ENCODE measurements around the gene IER3.
"Not testable (repeated sequence)": the region's sequence is repeated elsewhere in the genome, so short reads cannot be mapped to it uniquely, and the experiment has no call there.

Gene IER3

GRCh38 chr6:30766461-30767157, 22.3 kb upstream of the IER3 start:
- Histone ChIP-seq H3K4me3 (no peak overlapping the region), H3K36me3 (no peaks in the 10 kb centered on the region), H3K27me3 (no peaks in the 10 kb centered on the region), H3K4me1 (peaks cover 51 to 94% (median 66%) of the 10 kb centered on the region in 10 experiments), H3K4me2 (peak overlapping the region in 9 of 11 experiments; percentile 82 to 97 (median 94); a peak in 14 of 22 replicates), H3K9me3 (replicated peaks in 1 of 11) (peaks cover 0 to 7% (median 5%) of the 10 kb centered on the region in 11 experiments; a peak in 9 of 22 replicates), H4K20me1 (no peaks in the 10 kb centered on the region), H3K9ac (0 out of 22 replicates have a peak overlapping the region, but pooled peaks of 1 of the 11 experiments have one; percentile 27), H3K27ac (peak overlapping the region in 8 of 11 experiments; percentile 90 to 97 (median 95); a peak in 13 of 22 replicates)
- no peak for TF ChIP-seq Cebpa-rat (IDR thresholded peaks at IDR 0.05)

- H3K36me3 ChIP-seq; H3K27ac ChIP-seq; H4K20me1 ChIP-seq; H3K9me3 ChIP-seq (replicated peaks in 1 of 11); H3K27me3 ChIP-seq; H3K9ac ChIP-seq; H3K4me3 ChIP-seq: not testable (repeated sequence)
- H3K4me1 ChIP-seq = peaks cover 46 to 94% (median 61%) of the 10 kb centered on the region in 10 experiments
- H3K4me2 ChIP-seq = peak overlapping the region in 2 of 11 experiments; percentile 82 to 91; a peak in 2 of 22 replicates
Measured at GRCh38 chr6:30765495-30765894, 21.1 kb upstream of the IER3 start.

- peak overlapping the region in 9 of 11 experiments; percentile 16 to 66 (median 48); a peak in 11 of 22 replicates for H3K27ac ChIP-seq
- H3K4me2 ChIP-seq = peak overlapping the region; percentile 19 to 65 (median 45); a peak in 18 of 22 replicates
Measured at GRCh38 chr6:30764490-30765043, 20.2 kb upstream of the IER3 start.

GRCh38 chr6:30763618-30764489, 19.5 kb upstream of the IER3 start:
- H4K20me1 ChIP-seq = no peaks in the 10 kb centered on the region
- peak overlapping the region; percentile 15 to 66 (median 46); a peak in 18 of 22 replicates for H3K27ac ChIP-seq
- H3K4me2 ChIP-seq = peak overlapping the region; percentile 19 to 65 (median 45)
- H3K4me1 ChIP-seq = peaks cover 39 to 93% (median 62%) of the 10 kb centered on the region in 10 experiments
- H3K9ac ChIP-seq = peak overlapping the region in 9 of 11 experiments; percentile 1 to 34 (median 22); a peak in 9 of 22 replicates
- H3K36me3 ChIP-seq = no peaks in the 10 kb centered on the region
- H3K27me3 ChIP-seq = no peaks in the 10 kb centered on the region
- no peak for TF ChIP-seq Cebpa-rat (IDR thresholded peaks at IDR 0.05)
- peaks cover 3 to 18% (median 13%) of the 10 kb centered on the region in 11 experiments; a peak in 16 of 22 replicates for H3K9me3 ChIP-seq (replicated peaks in 1 of 11)
- H3K4me3 ChIP-seq = no peak overlapping the region

More at GRCh38 chr6:30764490-30765043, 20.2 kb upstream of the IER3 start:
- H3K27me3 ChIP-seq, H3K36me3 ChIP-seq, H3K4me3 ChIP-seq, H4K20me1 ChIP-seq: not testable (repeated sequence)
- peaks cover 39 to 94% (median 61%) of the 10 kb centered on the region in 10 experiments for H3K4me1 ChIP-seq
- peak overlapping the region in 6 of 11 experiments; percentile 5 to 31 (median 24); a peak in 4 of 22 replicates for H3K9ac ChIP-seq
- H3K9me3 ChIP-seq (replicated peaks in 1 of 11) = peaks cover 3 to 18% (median 12%) of the 10 kb centered on the region in 11 experiments; a peak in 16 of 22 replicates

GRCh38 chr6:30763155-30763617, 18.8 kb upstream of the IER3 start:
- H3K27me3 ChIP-seq = no peaks in the 10 kb centered on the region
- peaks cover 37 to 93% (median 62%) of the 10 kb centered on the region in 10 experiments for H3K4me1 ChIP-seq
- H3K9ac ChIP-seq = peak overlapping the region in 2 of 11 experiments; percentile 10 to 31; a peak in 2 of 22 replicates
- H4K20me1 ChIP-seq = no peaks in the 10 kb centered on the region
- H3K27ac ChIP-seq = peak overlapping the region in 7 of 11 experiments; percentile 16 to 66 (median 52); a peak in 8 of 22 replicates
- peak overlapping the region in 10 of 11 experiments; percentile 19 to 65 (median 50); a peak in 19 of 22 replicates for H3K4me2 ChIP-seq
- no peaks in the 10 kb centered on the region for H3K36me3 ChIP-seq
- peaks cover 3 to 18% (median 13%) of the 10 kb centered on the region in 11 experiments; a peak in 16 of 22 replicates for H3K9me3 ChIP-seq (replicated peaks in 1 of 11)
- no peak overlapping the region for H3K4me3 ChIP-seq
- no peak for TF ChIP-seq Cebpa-rat (IDR thresholded peaks at IDR 0.05)

- peak overlapping the region in 2 of 11 experiments; percentile 50 to 62; a peak in 3 of 22 replicates for H3K4me2 ChIP-seq
- no peak overlapping the region for H3K4me3 ChIP-seq
- H3K27ac ChIP-seq = no peak overlapping the region; a peak in 1 of 22 replicates
- no peak overlapping the region for H3K9ac ChIP-seq
- no peaks in the 10 kb centered on the region for H4K20me1 ChIP-seq
- H3K4me1 ChIP-seq = peaks cover 25 to 93% (median 57%) of the 10 kb centered on the region in 10 experiments
- H3K36me3 ChIP-seq = no peaks in the 10 kb centered on the region
- peaks cover 3 to 18% (median 13%) of the 10 kb centered on the region in 11 experiments; a peak in 16 of 22 replicates for H3K9me3 ChIP-seq (replicated peaks in 1 of 11)
- H3K27me3 ChIP-seq = no peaks in the 10 kb centered on the region
- TF ChIP-seq Cebpa-rat (IDR thresholded peaks at IDR 0.05) = no peak
Measured at GRCh38 chr6:30761791-30762429, 17.6 kb upstream of the IER3 start.

GRCh38 chr6:30760549-30760948, 16.2 kb upstream of the IER3 start:
- Histone ChIP-seq H3K9me3 (replicated peaks in 1 of 11) (peaks cover 3 to 18% (median 13%) of the 10 kb centered on the region in 11 experiments; a peak in 16 of 22 replicates), H3K4me2 (peak overlapping the region in 6 of 11 experiments; percentile 21 to 80 (median 76); a peak in 10 of 22 replicates), H3K4me1 (peaks cover 24 to 91% (median 51%) of the 10 kb centered on the region in 10 experiments), H3K9ac (peak overlapping the region in 1 of 11 experiments; percentile 24; a peak in 1 of 22 replicates), H3K36me3 (no peaks in the 10 kb centered on the region), H4K20me1 (no peaks in the 10 kb centered on the region), H3K27me3 (no peaks in the 10 kb centered on the region), H3K27ac (peak overlapping the region in 3 of 11 experiments; percentile 74 to 78 (median 75); a peak in 3 of 22 replicates), H3K4me3 (no peak overlapping the region)
- TF ChIP-seq Cebpa-rat (IDR thresholded peaks at IDR 0.05) = no peak
